Stimulated activated CD4-positive, alpha-beta T cell treated with anti-CD3 and anti-CD28 coated beads, TNF-alpha, amount 100 ng/mL, for 1 hour (primary cell): ENCODE results near the gene GNB2.

Experiments used
- DNase-seq, 3 donors: peaks; one replicate each; pipeline ENCODE4 v3.0.0-alpha.2; 2020; ENCODE audit warnings: low read depth in 3 of 3, low spot score in 1 of 3

GNB2 gene

GRCh38 chr7:100680576-100681271, 7.2 kb downstream of the GNB2 start:
- DNase-seq: no peak

DNA sequence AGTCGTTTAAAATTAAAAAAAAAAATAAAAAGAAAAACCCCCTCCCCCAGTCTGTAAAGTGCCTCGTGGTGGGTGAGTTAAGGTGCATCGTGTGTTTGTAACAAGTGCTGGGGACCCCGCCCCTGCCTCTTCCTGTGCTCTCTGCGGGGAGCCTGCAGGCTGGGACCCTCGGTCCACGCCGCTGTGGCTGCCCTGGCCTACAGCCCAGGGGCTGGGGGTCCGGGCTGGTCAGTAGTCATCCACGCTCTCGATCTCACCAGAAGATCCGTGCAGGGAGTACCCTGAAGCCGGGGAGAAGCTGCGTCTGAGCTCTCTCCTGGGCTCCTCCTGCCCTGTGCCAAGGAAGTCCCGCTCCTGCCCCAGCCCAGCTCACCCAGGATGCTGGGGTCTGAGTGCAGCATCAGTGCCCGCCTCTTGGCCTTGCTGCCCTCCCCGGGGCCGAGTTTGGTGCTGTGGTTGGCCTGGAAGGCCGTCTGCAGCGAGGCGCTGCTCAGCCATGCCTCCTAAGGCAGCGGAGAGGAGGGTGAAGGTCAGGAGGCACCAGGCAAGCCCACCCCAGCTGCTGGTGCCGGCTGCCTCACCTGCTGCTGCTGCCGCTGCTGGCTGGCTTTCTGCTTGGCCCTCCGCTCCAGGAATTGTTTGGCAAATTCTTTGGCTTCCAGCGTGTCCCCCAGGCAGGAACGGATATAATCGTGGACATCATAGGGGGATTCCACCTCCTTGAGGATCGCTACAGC, 8.1 kb downstream of the GNB2 start:
- no peak for DNase-seq

DNA sequence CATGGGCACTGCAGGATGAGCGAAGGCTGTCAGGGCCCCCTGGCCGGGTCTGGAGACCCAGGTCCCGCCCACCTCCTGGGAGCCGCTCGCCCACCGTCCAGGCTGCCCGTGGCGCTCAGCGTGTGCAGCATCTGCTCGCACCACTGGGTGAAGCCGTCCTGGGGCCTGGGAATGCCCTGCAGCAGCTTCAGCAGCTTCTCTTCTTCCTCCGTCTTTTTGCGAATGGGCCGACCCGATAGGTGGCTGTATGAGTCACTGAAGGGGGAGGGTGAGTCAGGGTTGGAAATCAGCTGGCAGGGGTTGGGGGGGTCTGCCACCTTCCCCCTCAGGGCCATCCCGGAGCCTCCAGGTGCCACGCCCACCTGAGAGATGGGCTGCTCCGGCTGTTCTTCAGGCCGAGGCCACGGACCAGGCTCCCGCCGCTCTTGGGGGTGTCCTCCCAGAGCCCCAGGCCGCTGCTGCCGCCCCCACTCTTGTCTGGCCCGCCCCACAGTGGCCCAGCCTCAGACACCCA, 8.7 kb downstream of the GNB2 start:
- no peak for DNase-seq

DNA sequence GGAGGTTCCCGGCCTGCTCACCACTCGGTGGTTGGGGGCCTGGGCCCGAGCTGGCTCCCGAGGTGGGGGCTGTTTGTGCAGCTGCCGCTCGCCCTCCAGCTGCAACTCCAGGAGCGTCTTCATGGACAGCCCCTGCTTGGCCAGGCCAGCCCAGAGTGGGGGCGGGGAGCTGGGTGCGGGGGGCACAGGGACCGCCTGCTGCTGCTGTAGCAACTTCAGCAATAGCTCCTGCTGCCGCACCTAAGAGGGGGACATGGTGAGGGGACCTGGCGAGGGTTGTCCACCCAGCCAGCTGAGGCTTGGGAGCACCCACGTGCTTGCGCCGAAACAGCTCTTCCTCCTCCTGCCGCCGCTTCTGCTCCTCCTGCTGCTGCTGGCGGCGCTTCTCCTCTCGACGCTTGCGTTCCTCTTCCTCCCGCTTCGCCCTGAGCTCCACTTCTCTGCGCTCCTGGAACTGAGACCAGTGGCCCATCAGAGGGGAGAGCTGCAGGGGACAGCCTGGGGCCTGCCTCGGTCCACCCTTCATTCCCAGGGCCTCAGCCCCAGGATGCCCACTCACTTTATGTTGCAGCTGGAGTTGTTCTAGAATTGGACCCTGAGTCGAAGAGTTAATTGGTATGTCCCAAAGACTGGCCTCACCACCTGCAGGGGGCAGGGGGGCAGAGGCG, 9.6 kb downstream of the GNB2 start:
- no peak for DNase-seq

DNA sequence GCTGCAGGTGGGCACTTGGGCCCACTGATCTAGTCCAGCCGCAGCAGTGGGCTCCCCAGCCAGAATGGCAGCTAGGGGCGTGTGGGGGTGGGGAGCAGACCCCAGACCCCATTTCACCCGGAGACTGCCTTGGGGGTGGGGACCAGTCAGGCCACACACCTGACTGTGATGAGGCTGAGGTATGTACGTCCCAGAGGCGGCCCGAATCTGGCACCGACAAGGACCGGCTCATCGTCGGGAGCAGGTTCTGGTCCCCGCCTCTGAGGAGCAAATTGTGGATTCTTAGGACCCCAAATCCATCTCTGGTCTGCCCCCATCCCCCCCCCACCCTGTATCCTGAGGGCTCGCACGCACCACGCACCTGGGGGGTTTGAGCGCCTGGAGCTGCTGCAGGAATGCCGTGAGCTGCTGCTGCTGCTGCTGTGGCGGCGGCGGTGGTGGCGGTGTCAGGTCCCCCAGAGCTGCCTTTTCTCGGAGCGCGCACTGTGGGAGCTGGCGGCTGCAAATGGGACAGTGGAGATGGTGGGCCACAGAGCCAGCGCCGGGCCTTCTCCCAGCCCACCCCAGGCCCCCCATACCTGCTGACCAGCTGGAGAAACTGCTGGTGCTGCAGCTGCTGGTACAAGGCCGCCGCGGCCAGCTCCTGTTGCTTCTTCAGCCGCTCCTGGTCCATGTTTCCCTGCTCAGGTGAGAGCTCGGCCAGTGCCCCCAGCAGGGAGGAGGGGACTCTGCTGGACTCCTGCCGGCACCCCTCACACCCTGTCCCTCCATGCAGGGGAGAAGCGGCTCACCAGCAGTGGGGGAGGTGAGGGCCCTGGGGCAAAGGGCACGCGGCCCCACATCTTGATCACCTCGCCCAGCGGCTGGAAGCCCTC, 10.4 kb downstream of the GNB2 start:
- no peak for DNase-seq

DNA sequence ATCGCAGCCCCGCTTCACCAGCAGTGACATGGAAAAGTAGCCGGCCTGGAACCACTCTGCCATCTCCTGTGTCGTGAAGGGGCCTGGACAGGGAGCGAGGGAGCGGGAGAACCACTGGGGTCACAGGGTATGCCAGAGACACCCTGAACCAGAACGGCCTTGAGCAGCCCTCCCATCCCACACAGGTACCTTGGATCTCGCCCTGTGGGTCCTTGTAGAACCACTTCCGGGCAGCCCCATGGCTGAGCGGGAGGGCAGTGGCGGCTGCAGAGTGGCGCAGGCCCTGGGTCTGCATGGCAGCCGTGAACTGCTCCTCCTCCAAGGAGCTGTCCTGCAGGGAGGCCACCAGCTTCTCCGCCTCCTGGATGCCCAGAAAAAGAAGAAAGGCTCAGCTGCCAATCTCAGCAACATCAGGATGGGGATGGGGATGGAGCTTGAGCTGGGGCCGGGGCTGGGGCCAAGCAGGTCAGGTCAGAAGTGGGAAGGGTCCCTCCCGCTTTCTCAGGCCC, 11.0 kb downstream of the GNB2 start:
- DNase-seq: no peak

DNA sequence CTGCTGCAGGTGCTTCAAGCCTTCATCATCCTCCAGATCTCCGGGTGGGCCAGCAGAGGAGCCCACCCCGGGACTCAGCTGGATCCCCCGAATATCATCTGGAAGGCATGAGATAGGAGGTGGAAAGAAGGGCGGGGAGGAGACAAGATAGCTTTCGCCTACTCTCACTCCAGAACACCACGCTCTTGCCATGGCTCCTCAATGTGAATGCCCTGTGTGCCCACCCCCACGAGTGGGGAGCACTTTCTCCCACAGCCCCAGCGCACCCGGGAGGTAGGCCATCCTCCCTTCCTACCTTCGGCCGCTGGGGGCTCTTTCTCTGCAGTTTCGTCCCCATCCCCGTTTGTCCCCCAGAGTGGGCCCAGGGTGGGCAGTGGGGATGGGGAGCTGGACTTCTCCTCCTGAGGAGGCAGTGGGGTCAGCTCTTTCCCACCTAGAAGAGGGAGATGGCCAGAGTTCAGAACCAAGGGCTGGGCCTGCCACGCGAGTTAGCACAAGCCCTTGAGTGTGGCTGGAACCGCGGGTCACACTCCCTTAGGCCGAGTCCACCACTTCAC, 11.6 kb downstream of the GNB2 start:
- no peak for DNase-seq

DNA sequence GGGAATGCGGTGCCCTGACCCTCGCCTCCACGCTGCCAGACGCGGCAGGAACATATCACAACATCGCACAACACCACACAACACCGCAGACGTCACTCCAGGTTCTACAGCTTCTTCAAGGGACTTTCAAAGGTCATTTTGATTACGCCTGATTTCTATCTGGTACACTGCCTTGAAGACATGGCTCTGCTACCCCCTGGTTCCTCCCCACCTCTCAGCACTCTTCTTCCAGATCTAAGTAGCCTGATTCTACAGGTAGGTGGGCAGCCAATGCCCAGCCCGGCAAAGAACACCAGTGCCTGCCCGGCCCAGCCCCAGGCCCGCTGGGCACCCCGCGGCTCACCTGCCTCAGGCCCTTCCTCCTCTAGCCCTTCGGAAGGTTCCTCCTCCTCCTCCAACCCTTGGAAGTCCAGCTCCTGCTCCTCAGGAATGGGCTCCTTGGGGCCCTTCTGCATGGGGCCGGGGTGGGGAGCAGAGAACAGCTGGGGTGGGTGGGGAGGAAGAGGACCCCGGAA, 12.1 kb downstream of the GNB2 start:
- DNase-seq: no peak

DNA sequence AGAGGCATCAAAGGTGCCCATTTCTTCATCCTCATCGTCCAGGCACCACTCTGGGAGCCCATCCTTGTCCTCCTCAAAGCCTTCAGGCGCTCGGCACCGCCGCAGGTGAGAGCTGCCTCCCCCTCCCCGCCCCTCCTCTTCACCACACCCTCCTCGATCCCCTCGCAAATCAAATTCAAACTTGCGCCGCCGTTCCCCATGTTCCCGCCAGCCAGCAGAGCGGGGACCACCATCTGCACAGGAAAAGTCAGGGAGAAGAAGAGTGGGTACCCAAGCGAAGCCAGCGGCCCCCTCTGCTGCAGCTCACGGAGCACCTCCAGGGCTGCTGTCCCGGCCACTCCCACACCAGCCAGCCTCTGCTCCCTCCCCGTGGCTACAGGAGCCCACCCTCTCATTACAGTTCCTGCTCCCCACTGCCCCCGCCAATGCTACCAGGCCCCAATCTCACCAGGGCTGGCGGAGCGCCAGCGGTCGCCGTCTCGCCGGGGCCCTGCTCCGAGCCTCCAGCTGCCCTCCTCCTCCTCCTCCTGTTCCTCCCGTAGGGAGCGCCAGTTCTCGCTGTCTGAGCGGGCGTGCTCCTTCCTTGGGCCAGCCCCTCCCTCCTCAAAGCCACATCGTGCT, 12.8 kb downstream of the GNB2 start:
- DNase-seq: no peak

GRCh38 chr7:100686822-100687211, 13.3 kb downstream of the GNB2 start:
- no peak for DNase-seq

DNA sequence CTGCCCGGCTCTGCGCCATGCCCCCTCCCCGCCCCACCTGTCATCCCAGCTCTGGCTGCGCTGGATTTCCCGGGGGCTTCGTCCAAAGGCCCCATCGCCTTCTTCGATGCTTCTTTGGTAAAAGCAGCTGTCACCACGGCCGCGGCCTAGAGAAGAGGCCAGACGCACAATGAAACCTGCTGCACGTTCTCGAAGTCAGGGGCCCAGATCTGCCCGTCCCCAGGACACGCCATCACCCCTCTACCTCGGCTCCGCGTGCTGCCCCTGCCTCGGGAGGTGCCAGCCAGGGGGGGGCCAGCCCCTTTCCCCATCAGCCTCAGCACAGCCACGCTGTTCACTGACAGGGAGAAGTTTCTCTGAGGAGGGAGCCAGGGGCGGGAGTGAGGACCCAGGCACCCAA, 13.7 kb downstream of the GNB2 start:
- DNase-seq: no peak

DNA sequence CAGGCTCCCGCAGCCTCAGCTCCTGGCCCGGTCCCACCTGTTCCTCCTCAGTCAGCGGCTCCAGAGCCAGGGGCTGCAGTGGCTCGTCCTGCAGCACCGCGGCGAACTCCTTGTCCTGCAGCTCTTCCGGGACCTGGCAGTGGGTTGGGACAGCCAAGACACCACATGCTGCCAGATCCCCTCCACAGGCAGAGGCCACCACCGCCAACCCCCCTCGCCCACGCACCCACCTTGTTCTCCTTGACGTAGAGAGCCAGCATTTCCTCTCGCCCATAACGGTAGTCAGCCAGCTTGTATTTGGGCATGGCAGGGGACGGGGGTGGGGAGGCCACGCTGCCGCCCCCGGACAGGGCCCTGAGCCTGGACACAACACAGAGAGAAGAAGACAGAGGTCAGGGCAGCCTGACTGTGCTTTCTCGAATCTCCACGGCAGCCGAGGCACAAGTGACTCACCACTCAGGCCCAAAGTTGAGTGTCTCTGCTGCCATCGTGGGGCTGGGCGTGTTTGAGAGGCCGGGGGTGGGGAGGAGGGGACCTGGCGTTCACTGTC, 14.3 kb downstream of the GNB2 start:
- DNase-seq: no peak

DNA sequence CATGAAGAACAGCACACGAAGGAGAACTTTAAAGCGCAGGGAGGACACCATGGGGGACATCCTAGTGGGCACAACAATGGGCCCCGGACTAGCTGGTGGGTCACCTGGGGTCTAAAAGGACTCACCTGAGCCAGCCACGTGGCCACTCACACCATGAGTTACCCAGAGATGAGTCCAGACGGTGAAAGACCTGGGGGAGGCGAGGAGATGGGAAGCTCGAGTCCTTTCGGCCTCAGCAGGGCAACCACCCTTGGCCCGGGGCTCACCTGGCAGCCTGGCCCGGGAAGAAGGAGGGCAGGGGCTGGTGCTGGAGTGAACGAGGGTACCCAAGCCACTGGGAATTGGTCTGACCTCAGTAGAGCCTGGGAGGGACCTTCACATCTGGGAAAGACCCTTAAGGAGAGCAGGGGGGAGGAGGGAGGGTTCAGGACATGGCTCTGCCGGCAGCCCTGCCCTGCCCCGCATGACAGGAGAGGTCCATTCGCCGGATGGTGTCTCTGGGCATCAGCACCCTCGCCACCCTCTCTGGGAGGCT, 14.9 kb downstream of the GNB2 start:
- DNase-seq: no peak

- DNase-seq: no peak
Measured at GRCh38 chr7:100689230-100690135, 15.9 kb downstream of the GNB2 start.

GRCh38 chr7:100691676-100692577, 18.4 kb downstream of the GNB2 start:
- DNase-seq: peak; percentile 57 to 75 (median 68)

DNA sequence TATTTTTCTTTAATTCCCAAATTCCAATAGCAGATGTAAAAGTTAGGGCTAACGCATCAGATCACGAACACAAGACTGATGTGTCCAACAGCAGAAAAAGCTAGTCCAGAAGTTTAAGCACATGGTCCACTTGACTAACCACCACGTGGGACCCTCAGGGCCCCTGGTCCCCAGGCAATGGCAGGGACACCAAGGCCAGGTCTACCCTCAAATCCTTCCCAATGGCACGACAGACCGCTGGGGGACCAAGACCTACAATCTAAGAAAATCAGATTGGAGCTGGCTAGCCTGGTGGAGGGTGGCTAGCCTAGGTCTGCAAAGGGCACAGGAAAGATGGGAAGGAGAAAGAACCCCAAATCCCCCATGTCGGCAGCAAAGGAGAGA, 19.0 kb downstream of the GNB2 start:
- DNase-seq: no peak

GRCh38 chr7:100693312-100694097, 20.0 kb downstream of the GNB2 start:
- no peak for DNase-seq
